Activated CD8-positive, alpha-beta memory T cell treated with anti-CD3 and anti-CD28 coated beads, Interleukin-2, amount 50 U/mL, for 24 hours (primary cell): ENCODE results near the gene CEP131.

Experiments used
- DNase-seq: peaks from one replicate; pipeline ENCODE4 v3.0.0-alpha.2; 2020; ENCODE audit errors: extremely low read depth

The CEP131 gene

GRCh38 chr17:81222906-81223761 is at the start of gene CEP131:
Gene CEP131 (minus strand): TSS chr17:81222965. CDS start chr17:81220056, 2,909 bp downstream.
- peak; percentile 98 for DNase-seq

- DNase-seq: no peak
Measured at GRCh38 chr17:81271226-81271625, 48.5 kb upstream of the CEP131 start.

DNA sequence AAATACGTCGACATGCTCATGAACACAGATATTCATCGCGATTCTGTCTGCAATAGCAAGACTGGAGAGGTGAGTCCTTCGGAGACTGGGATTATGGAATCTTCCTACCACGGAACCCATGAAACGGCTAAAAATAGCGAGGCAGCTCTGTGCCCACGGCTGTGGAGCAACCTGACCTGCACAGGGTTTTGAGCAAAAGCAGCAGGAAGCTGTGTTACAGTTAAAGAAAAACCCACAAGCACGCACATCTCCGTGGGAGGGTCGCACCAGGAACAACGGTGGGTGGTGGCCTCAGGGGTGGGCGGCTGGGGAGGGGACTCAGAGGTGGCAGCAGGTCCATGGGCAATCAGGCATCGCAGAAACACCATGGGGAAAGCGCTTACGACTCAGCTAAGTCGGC is 47.5 kb upstream of the CEP131 start:
- DNase-seq: no peak

DNA sequence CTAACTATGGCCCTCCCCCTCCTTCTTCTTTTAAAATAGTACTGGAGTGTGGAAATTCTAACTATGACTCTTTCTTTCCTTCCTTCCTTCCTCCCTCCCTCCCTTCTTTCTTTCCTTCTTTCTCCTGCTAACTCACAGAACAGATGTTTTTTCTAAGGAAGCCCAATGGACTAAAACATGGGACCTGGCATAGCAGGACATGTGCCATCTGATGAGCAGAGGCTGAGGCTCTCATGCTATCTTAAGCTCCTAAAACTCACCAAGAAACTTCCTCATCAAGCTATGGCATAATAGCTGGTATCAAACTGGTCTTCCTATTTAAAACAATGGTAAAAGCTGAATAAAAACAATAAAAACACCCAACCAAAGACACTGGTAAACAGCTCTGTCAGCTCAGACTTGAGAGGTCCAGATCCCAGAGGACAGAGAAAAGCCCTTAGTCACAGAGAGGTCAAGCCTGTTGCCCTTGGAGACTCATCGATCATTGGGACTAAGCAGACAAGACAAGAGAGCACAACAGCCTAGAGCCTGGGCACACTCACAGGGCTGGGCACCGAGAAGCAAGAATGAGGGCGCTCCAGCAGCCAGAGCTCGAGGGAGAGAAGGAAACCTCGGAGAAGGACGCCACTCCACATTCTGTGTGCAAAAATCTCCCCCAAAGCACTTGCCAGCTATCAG is 44.8 kb upstream of the CEP131 start:
- DNase-seq: no peak

DNA sequence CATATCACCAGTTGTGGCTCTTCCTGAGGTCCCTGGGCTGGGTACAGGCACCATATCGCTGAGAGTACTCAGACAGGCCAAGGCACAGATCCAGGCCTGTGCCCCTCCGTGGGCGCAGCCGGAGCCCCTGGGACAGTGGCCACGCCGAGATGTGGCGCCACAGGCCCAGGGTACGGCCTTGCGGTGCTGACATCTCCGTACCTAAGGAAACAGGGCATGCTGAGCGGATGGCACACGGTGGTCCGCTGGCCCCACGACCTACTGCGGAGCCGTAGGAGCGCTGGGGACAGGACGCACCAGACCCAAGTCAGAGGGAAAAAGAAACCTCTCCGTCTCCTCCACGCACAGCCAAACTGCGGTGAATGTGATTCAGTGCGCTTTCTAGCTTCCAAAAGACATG is 42.8 kb upstream of the CEP131 start:
- no peak for DNase-seq

GRCh38 chr17:81264640-81265039 is 41.9 kb upstream of the CEP131 start:
- DNase-seq: no peak

DNA sequence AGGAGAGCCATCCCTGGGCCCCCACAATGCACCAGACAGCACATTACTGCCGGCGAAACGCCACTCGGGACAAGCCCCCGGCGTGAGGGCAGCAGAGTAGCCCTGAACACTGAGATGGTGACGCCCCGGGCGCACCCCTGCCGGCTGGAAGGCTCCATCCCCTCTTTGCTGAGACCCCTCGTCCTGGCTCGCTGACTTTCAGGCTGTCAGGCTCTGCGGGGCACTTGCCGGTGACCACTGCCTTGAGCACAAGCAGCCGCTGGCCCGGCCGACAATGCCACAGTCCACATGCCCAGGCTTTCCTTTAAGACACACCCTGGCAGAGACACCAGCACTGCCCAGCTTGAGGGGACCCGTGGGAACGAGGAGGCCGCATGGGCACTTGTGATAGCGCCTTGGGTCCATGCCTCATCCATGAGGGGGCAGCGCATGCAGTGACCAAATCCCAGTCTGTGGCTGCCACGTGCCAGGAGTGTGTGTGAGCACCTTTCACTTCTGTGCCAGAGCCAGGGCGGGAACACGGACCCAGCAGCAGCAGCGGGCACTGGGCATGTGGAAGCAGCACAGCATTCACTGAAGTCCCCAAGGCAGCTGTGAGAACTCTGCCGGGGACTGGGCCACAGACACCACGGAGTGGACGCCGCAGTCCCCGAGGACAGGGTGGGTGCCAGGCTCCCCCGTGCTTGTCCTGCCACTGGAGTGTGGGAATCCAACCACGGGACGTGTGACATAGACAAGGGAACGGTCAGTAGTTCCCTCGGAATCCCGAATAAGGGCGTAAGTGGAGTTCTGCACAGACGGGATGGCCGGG is 40.8 kb upstream of the CEP131 start:
- DNase-seq: no peak

DNA sequence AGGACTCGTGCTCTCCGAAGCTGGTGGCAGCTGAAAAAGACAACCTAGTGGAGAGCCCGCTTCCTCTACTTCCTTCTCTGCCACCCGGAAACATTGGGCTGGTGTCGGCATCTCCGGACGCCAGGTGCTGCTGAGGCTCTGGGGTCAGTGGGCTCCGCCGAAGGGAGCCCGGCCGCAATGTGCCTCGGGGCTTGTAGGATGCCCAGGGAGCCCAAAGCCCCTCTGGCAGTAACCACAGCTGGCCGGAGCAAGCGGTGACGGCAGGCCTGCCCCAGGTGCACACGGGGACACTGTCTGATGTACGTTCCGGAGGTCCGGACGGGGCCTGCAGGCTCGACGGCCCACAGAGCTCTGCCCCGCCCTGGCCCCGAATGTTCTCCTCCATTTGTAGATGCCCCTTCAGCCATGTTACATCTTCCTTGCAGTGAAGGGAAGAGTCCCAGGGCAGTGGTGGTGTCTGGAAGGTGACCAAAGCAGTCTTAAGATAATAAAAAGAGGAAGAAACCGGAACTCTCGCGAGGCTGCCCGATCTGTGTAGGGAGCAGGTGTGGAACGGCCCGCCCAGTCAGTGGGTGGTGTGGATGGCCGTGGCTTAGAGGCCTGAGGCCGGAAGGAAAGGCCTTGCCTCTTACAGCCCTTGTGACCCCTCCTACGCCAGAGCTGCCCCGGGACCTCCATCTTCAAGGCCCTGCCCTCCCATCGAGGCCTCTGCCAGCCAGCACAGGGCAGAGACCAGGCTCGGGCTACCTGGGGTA is 39.0 kb upstream of the CEP131 start:
- no peak for DNase-seq

DNA sequence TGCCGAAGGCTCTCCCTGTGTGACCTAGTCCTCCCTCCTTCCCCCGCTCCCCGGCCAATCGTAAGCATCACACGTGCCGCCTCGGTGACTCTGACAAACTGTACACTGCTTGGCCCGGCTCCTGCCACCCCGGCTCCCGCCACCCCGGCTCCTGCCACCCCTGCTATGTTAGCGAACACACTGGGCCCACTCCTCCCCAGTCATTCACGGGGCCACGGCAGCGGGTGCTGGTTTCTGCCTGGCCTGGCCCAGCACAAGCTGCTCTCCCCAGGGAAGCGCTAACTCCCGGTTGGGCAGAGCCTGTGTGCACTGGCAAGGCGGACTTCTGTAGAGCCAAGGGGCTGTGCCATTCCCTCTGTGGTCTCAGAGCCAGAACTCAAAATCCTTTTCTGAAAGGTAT is 38.3 kb upstream of the CEP131 start:
- DNase-seq: no peak

- DNase-seq: no peak
Measured at GRCh38 chr17:81260641-81261040, 37.9 kb upstream of the CEP131 start.

DNA sequence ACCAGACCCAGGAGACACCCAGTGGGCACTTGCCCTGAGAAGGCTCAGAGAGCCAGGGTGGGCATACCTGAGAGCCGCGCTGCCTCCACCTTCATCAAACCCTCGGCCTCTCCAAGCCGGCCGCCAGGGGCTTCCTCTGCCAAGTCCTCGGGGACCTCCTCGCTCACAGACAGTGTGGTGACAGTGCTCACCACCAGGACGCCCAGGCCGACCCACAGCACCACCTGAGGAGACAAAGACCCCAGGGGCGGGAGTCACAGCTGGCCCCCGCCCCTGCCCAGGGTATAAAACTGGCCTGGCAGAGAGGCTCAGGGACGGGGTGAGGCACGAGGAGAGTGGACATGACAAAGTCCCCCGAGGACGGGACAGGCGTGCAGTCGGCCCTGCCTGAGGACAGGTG is 37.4 kb upstream of the CEP131 start:
- DNase-seq: no peak

DNA sequence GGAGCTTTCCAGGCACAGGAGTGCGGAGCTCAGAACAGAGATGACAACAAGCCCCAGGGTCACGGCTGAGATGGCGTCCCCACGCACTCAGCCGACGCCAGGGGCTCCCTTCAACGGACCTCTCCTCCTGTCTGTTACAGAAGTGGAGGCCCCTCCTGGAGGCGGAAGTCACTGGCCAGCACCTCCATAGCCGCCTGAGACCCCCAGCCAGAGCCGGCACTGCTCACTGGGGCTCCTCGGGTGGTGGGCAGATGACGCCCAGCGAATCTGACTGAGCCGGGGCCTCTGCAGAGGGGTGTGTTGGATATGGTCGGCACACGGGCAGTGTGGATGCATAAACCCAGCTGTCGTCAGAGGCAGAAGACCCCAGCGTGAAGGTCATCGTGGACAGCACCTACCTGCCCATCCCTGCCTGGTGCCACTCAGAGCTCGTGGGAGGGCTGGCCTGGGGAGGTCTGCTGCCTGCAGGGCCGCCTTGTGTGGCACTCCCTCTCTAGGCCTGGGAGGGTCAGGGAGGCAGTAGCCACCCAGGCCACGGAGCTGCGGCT is 36.4 kb upstream of the CEP131 start:
- DNase-seq: no peak

- DNase-seq: no peak
Measured at GRCh38 chr17:81258292-81258691, 35.5 kb upstream of the CEP131 start.

- no peak for DNase-seq
Measured at GRCh38 chr17:81257533-81257932, 34.8 kb upstream of the CEP131 start.

GRCh38 chr17:81256616-81257015 is 33.9 kb upstream of the CEP131 start:
- no peak for DNase-seq

GRCh38 chr17:81254955-81255717 is 32.4 kb upstream of the CEP131 start:
- DNase-seq: no peak

DNA sequence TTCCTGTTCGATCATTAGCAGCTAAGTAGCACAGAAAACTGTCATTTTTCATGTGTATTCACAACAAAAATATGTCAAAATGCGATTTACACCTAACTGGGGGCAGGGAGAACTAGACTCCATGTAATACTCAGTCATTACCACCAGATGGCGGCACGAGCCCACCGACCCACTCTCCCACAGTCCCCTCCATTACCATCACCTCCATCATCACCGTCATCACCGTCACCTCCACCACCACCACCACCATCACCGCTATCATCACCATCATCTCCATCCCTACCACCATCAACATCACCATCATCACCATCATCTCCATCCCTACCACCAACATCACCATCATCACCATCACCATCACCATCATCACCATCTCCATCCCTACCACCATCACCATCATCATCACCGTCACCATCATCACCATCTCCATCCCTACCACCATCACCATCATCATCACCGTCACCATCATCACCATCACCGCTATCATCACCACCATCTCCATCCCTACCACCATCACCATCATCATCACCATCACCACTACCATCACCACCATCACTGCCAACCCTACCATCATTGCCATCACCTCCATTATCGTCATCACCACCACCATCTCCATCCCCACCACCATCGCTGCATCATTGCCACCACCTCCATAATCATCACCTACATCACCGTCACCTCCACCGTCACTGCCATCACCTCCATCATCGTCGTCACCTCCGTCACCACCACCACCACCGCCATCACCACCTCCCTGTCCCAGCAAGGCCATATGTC is 30.8 kb upstream of the CEP131 start:
- no peak for DNase-seq

DNA sequence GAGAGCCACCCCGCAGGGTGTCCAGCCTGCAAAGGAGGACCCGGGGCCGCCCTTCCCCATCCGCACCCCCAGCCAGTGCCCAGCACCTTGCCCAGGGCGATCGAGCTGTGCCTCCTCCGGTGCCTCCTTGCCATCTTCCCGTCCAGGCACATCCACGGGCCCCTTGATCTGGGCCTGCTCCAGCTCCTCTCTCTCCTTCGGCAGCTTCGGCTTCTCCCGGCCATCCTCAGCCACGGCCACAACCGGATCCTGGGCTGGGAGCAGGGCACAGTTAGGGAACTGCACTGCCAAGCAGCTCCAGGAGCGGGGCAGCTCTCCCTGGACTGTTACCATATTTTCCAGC is 30.2 kb upstream of the CEP131 start:
- DNase-seq: no peak

DNA sequence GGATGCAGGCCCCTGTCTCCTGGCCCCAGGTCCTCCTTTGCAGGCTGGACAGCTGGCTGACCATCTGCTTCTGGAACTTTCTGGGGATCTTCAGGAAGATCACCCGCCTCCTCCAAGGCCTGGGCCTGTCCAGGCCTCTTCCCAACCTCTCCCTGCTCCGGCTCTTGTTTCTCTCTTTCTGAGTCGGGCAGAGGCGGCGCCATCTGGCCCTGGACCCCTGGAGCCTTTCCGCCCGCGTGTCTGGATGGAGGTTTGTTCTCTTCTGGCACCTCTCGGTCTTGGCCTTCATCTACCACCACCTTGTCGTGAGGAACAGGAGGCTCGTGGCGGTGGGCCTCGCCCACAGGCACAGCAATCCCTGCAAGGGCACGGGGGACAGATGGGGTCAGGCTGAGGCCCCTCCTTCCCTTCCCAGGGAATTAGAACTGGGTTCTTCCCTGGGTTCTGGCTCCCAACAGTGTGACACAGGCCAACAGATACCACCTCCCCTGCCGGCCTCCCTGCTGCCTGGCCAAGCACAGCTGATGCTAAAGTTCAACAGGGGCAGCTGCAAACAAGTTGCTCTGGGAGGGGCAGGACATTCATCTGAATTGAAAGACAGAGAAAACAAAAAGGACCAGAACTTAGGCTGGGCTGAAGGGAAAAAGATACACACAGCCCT is 29.7 kb upstream of the CEP131 start:
- no peak for DNase-seq
